Mammary epithelial cell (primary cell): Measurements from ENCODE around the gene COMMD3.

Experiments
- EZH2 ChIP-seq: IDR thresholded peaks from 2 replicates; pipeline ENCODE4 v1.6.1; 2012; ENCODE audit warnings: low read length, inconsistent platforms, borderline replicate concordance
- TF ChIP-seq, protein P1 (sequence below), 2 donors: IDR thresholded peaks in 1 of 2; conservative IDR thresholded peaks in 1 of 2; 2 replicates each; pipeline ENCODE4 v1.5.1; 2011 to 2012; ENCODE audit warnings: inconsistent platforms in 2 of 2, low read length in 2 of 2, mild to moderate bottlenecking in 2 of 2, control low read depth in 1 of 2, low read depth in 1 of 2; ENCODE audit not compliant: insufficient read depth in 1 of 2; ENCODE audit errors: extremely low read depth in 1 of 2

DNA sequence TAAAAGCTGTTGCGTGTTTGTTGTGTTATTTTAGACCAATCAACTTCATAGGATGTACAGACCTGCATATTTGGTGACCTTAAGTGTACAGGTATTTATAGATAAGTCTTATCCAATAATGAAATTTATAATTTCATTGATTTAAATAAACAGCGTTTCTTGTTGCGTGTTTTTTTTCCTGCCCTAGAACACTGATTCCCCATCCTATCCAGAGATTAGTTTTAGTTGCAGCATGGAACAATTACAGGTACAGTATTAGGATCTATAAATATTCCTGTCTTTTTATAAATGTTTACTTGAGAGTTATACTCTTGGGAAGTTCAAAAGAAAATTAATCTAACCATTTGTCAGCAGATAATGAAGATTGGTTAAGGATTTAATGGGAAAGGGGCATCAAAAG, 2.6 kb downstream of the COMMD3 start:
- TF ChIP-seq, protein P1, sequence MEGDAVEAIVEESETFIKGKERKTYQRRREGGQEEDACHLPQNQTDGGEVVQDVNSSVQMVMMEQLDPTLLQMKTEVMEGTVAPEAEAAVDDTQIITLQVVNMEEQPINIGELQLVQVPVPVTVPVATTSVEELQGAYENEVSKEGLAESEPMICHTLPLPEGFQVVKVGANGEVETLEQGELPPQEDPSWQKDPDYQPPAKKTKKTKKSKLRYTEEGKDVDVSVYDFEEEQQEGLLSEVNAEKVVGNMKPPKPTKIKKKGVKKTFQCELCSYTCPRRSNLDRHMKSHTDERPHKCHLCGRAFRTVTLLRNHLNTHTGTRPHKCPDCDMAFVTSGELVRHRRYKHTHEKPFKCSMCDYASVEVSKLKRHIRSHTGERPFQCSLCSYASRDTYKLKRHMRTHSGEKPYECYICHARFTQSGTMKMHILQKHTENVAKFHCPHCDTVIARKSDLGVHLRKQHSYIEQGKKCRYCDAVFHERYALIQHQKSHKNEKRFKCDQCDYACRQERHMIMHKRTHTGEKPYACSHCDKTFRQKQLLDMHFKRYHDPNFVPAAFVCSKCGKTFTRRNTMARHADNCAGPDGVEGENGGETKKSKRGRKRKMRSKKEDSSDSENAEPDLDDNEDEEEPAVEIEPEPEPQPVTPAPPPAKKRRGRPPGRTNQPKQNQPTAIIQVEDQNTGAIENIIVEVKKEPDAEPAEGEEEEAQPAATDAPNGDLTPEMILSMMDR (conservative IDR thresholded peaks at IDR 0.05 in 1 of 2, IDR thresholded peaks at IDR 0.05 in 1 of 2; ENCODE audit: extremely low read depth in 1 of 2, insufficient read depth in 1 of 2, low read depth in 1 of 2, low read length in 2 of 2), result no peak
- TF ChIP-seq EZH2, result no peak
